Fibroblast of lung (primary cell): ENCODE results near the gene SOHLH2.

Source experiments
- CTCF ChIP-seq, 2 donors: IDR thresholded peaks in 1 of 2; conservative IDR thresholded peaks in 1 of 2; 1 replicate in 1 of 2; 2 replicates in 1 of 2; pipeline ENCODE4 v1.5.1; 2011 to 2012; ENCODE audit warnings: low read length in 2 of 2, control low read depth in 1 of 2, inconsistent platforms in 1 of 2, low read depth in 1 of 2, mild to moderate bottlenecking in 1 of 2
- EZH2 ChIP-seq: IDR thresholded peaks from 2 replicates; pipeline ENCODE4 v1.5.1; 2012; ENCODE audit warnings: low read length, control low read depth, mild to moderate bottlenecking; ENCODE audit errors: missing control alignments

GRCh38 chr13:36258831-36259230 lies 44.5 kb upstream of the SOHLH2 start:
- no peak for TF ChIP-seq CTCF (conservative IDR thresholded peaks at IDR 0.05 in 1 of 2, IDR thresholded peaks at IDR 0.05 in 1 of 2; ENCODE audit: low read depth in 1 of 2, low read length in 2 of 2)
- no peak for TF ChIP-seq EZH2
